Measurements from ENCODE around the gene KLC3.
A peak's percentile ranks its signal among the peaks of the same experiment; 100 is the strongest.

KLC3 gene

GRCh38 chr19:45370410-45371204 lies 30.1 kb downstream of the KLC3 start, which contains the start of gene ERCC2:
Gene ERCC2 (minus strand): TSS chr19:45370573. CDS start chr19:45370540, 33 bp downstream.
- DNase-seq (ENCODE audit: low read depth in 1 of 2, low spot score in 1 of 2): peak; percentile 100

- DNase-seq (ENCODE audit: low read depth in 1 of 2, low spot score in 1 of 2): no peak
Observed at GRCh38 chr19:45376045-45376724, 35.6 kb downstream of the KLC3 start.

- no peak for DNase-seq (ENCODE audit: low read depth in 1 of 2, low spot score in 1 of 2)
Observed at GRCh38 chr19:45380107-45380506, 39.6 kb downstream of the KLC3 start.

GRCh38 chr19:45382426-45382825 lies 41.9 kb downstream of the KLC3 start:
- no peak for DNase-seq (ENCODE audit: low read depth in 1 of 2, low spot score in 1 of 2)

- no peak for DNase-seq (ENCODE audit: low read depth in 1 of 2, low spot score in 1 of 2)
Observed at GRCh38 chr19:45385392-45386221, 45.1 kb downstream of the KLC3 start.

GRCh38 chr19:45391346-45391745 lies 50.8 kb downstream of the KLC3 start:
- DNase-seq (ENCODE audit: low read depth in 1 of 2, low spot score in 1 of 2): no peak

GRCh38 chr19:45391871-45392665 lies 51.5 kb downstream of the KLC3 start:
- DNase-seq (ENCODE audit: low read depth in 1 of 2, low spot score in 1 of 2): no peak

GRCh38 chr19:45395821-45396617 lies 55.5 kb downstream of the KLC3 start:
- DNase-seq (ENCODE audit: low read depth in 1 of 2, low spot score in 1 of 2): no peak

GRCh38 chr19:45400192-45400591 lies 59.6 kb downstream of the KLC3 start:
- no peak for DNase-seq (ENCODE audit: low read depth in 1 of 2, low spot score in 1 of 2)
